K562 (cell line): Measurements from ENCODE around the gene ALPK1. TPM values are rescaled to one million over a fixed set of nuclear protein-coding genes. Genes with fewer than 3 reads are reported as not detected.

Experiments
- CCAR2 ChIP-seq: fragments of 200-400 bp; formaldehyde crosslinking; IDR thresholded peaks from 2 replicates; pipeline ENCODE4 v1.6.1; 2017; ENCODE audit warnings: mild to moderate bottlenecking, low read depth, low read length
- CREBBP ChIP-seq: IDR thresholded peaks from one replicate; pipeline ENCODE4 v1.6.1; 2012; ENCODE audit warnings: low read depth, mild to moderate bottlenecking, control low read depth, inconsistent platforms, low read length
- FOSL1 ChIP-seq: fragments of 200-800 bp; sonication (Bioruptor generic); conservative IDR thresholded peaks from 2 replicates; pipeline ENCODE4 v1.6.1; 2016; ENCODE audit warnings: missing genetic modification characterization, missing compliant biosample characterization
- GABPA ChIP-seq: fragments of 200-800 bp; sonication (Bioruptor generic); conservative IDR thresholded peaks from 2 replicates; pipeline ENCODE4 v1.6.1; 2016; ENCODE audit warnings: low read depth, missing genetic modification characterization, missing compliant biosample characterization
- GTF2A2 ChIP-seq: IDR thresholded peaks from 2 replicates; pipeline ENCODE4 v1.6.1; 2016; ENCODE audit warnings: mild to moderate bottlenecking, missing genetic modification characterization, missing compliant biosample characterization
- HDAC6 ChIP-seq: IDR thresholded peaks from 2 replicates; pipeline ENCODE4 v1.6.1; 2012; ENCODE audit warnings: low read depth, mild to moderate bottlenecking, control low read depth, inconsistent platforms, low read length, moderate library complexity
- KAT7 ChIP-seq: sonication (generic); formaldehyde crosslinking; IDR thresholded peaks from 2 replicates; pipeline ENCODE4 v1.8.0; 2022; ENCODE audit warnings: missing genetic modification reagents, mild to moderate bottlenecking, borderline replicate concordance
- NFIX ChIP-seq: fragments of 250-450 bp; sonication (Bioruptor Pico); IDR thresholded peaks from 2 replicates; pipeline ENCODE4 v1.4.0; 2020; ENCODE audit warnings: low read depth, mild to moderate bottlenecking, moderate library complexity
- RNF2 ChIP-seq: sonication (generic); IDR thresholded peaks from 2 replicates; pipeline ENCODE4 v1.6.1; 2016
- SRF ChIP-seq, 2 experiments: fragments of 250-450, 450-650 bp in 1 of 2; sonication (Bioruptor Pico) in 1 of 2; sonication (generic) in 1 of 2; formaldehyde crosslinking; IDR thresholded peaks; 2 replicates each; pipeline versions ENCODE4 v1.5.0 to v1.5.1; 2020 to 2022; ENCODE audit warnings: mild to moderate bottlenecking in 1 of 2, missing genetic modification reagents in 1 of 2
- TAF1 ChIP-seq: IDR thresholded peaks from 2 replicates; pipeline ENCODE4 v1.6.1; 2011; ENCODE audit warnings: mild to moderate bottlenecking, low read length, moderate library complexity; ENCODE audit not compliant: insufficient read depth, control insufficient read depth, severe bottlenecking; ENCODE audit errors: extremely low read depth
- TCF3 ChIP-seq: sonication (generic); formaldehyde crosslinking; IDR thresholded peaks from 2 replicates; pipeline ENCODE4 v1.4.0; 2020; ENCODE audit warnings: mild to moderate bottlenecking, missing genetic modification reagents
- TCF7 ChIP-seq: sonication (generic); IDR thresholded peaks from 2 replicates; pipeline ENCODE4 v1.6.1; 2016; ENCODE audit warnings: antibody characterized with exemption, borderline replicate concordance
- ZFP30 ChIP-seq: fragments of 250-450 bp; sonication (Bioruptor Pico); IDR thresholded peaks from 2 replicates; pipeline ENCODE4 v1.8.0; 2022; ENCODE audit warnings: moderate library complexity, mild to moderate bottlenecking, inconsistent platforms, borderline replicate concordance
- ZNF644 ChIP-seq: fragments of 200-800 bp; sonication (Bioruptor generic); IDR thresholded peaks from 2 replicates; pipeline ENCODE4 v1.6.1; 2016; ENCODE audit warnings: low read depth, missing genetic modification characterization, missing compliant biosample characterization
- polyA plus RNA-seq, 8 experiments: library from polyadenylated mRNA; depleted of rRNA in 4 of 8; stranded (reverse) in 5 of 8; unstranded in 3 of 8; fragments of >200 nt; fragmentation: Nextera tagmentation in 2 of 8; fragmentation: Illumina TruSeq in 1 of 8; extraction: Ambion mirVana in 2 of 8; extraction: Trizol in 1 of 8; gene quantifications; 2 replicates each; pipeline versions ENCODE4 v1.2.1 to v1.2.3, GENCODE V29; 2011 to 2014; ENCODE audit warnings: inconsistent platforms in 1 of 8, missing spikeins in 1 of 8
- total RNA-seq, 7 experiments: library from RNA; depleted of rRNA in 6 of 7; stranded (reverse); fragments of >200 nt in 6 of 7; fragmentation: Illumina TruSeq in 2 of 7; extraction: Trizol in 2 of 7; gene quantifications; 2 replicates each; pipeline versions ENCODE4 v1.2.1 to v1.2.3, GENCODE V29; 2011 to 2021; ENCODE audit warnings: low replicate concordance in 1 of 7
- TF ChIP-seq, protein P1 (sequence below): IDR thresholded peaks from 2 replicates; pipeline ENCODE4 v1.6.1; 2011; ENCODE audit warnings: borderline replicate concordance, low read depth, mild to moderate bottlenecking, moderate library complexity, low read length; ENCODE audit not compliant: insufficient read depth, poor library complexity, severe bottlenecking
- TF ChIP-seq, protein P2 (sequence below): fragments of 250-450 bp; sonication (Bioruptor Pico); IDR thresholded peaks from 2 replicates; pipeline ENCODE4 v1.5.0; 2021
- TF ChIP-seq, protein P3 (sequence below): fragments of 250-450 bp; sonication (Bioruptor Pico); IDR thresholded peaks from 2 replicates; pipeline ENCODE4 v1.4.0; 2020; ENCODE audit warnings: borderline replicate concordance

Gene ALPK1
- total and polyA plus RNA-seq, 9 of the 15 experiments (the other 6 are each of a cell fraction or from before 2014, with no cell fraction given): 2.3 to 6.9 (median 4.6) TPM

DNA sequence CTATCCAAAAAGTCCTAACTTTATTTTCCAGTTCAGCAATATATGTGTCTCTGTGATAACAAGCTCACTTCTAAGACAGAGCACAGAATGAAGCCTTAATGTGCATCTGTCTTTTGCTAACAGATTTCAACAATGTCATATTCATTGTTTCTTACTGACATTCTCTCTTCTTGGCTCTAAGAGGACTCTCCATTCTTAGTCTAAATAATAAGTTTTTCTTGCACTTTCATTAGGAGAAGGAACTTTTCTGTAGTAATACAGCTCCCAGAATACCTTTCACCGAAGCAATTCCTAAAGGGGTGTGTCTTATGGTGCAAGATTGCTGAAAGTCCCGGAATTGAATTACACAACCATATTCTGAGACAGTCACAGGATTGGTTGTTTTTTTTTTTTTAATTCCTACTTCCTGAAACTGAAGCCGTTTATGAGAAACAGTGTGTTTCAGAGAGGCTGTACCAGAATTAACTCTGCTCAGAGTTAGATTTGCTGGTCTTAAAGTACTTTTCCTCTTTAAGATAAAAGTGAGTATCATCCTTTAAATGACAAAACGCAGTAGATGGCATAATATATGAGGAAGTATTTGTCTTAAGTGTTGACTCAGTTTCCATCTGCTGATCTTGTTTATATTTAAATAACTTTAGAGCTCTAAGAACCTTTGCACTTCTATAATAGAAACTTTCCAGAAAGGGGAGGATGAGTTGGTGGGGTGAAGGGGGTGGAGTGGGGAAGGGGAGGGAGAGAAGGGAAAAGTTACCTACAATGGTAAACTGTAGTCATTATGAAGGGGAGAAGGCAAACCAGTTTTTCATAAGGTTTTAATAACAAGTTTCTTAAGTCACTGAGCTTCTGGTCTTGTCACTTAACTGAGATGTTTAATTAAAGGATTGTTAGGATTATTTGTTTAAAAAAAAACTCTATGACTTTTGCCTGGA lies at the start of gene ALPK1 (continued):
- TF ChIP-seq, protein P1, sequence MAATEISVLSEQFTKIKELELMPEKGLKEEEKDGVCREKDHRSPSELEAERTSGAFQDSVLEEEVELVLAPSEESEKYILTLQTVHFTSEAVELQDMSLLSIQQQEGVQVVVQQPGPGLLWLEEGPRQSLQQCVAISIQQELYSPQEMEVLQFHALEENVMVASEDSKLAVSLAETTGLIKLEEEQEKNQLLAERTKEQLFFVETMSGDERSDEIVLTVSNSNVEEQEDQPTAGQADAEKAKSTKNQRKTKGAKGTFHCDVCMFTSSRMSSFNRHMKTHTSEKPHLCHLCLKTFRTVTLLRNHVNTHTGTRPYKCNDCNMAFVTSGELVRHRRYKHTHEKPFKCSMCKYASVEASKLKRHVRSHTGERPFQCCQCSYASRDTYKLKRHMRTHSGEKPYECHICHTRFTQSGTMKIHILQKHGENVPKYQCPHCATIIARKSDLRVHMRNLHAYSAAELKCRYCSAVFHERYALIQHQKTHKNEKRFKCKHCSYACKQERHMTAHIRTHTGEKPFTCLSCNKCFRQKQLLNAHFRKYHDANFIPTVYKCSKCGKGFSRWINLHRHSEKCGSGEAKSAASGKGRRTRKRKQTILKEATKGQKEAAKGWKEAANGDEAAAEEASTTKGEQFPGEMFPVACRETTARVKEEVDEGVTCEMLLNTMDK: no peak
- no peak for TF ChIP-seq TCF3 (CRISPR knock-in tag)
- TF ChIP-seq RNF2: no peak
- no peak for TF ChIP-seq NFIX
- no peak for TF ChIP-seq TAF1
- 0 out of 4 replicates have a peak, but pooled peaks of 1 of the 2 experiments have one; percentile 20 for TF ChIP-seq SRF (CRISPR knock-in tag; IDR thresholded peaks at IDR 0.05)
- no peak for TF ChIP-seq CCAR2
- TF ChIP-seq ZNF644 (tag): no peak
- TF ChIP-seq ZFP30: no peak
- TF ChIP-seq FOSL1: no peak
- peak; percentile 64 for TF ChIP-seq GABPA (tag)
- no peak for TF ChIP-seq KAT7 (CRISPR knock-in tag)
- no peak for TF ChIP-seq HDAC6
- TF ChIP-seq, protein P2, sequence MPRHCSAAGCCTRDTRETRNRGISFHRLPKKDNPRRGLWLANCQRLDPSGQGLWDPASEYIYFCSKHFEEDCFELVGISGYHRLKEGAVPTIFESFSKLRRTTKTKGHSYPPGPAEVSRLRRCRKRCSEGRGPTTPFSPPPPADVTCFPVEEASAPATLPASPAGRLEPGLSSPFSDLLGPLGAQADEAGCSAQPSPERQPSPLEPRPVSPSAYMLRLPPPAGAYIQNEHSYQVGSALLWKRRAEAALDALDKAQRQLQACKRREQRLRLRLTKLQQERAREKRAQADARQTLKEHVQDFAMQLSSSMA: no peak
- no peak for TF ChIP-seq CREBBP
- TF ChIP-seq, protein P3, sequence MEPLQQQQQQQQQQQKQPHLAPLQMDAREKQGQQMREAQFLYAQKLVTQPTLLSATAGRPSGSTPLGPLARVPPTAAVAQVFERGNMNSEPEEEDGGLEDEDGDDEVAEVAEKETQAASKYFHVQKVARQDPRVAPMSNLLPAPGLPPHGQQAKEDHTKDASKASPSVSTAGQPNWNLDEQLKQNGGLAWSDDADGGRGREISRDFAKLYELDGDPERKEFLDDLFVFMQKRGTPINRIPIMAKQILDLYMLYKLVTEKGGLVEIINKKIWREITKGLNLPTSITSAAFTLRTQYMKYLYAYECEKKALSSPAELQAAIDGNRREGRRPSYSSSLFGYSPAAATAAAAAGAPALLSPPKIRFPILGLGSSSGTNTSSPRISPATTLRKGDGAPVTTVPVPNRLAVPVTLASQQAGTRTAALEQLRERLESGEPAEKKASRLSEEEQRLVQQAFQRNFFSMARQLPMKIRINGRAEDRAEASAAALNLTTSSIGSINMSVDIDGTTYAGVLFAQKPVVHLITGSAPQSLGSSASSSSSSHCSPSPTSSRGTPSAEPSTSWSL (CRISPR knock-in tag): no peak
- TF ChIP-seq TCF7: no peak
- TF ChIP-seq GTF2A2: no peak
